ENCODE results near the gene ELF1. TPM values are rescaled to one million over a fixed set of nuclear protein-coding genes. Genes with fewer than 3 reads are reported as not detected.

Gene ELF1
- total RNA-seq, 4 donors from 2014 or later: 105 to 119 (median 110) TPM

DNA sequence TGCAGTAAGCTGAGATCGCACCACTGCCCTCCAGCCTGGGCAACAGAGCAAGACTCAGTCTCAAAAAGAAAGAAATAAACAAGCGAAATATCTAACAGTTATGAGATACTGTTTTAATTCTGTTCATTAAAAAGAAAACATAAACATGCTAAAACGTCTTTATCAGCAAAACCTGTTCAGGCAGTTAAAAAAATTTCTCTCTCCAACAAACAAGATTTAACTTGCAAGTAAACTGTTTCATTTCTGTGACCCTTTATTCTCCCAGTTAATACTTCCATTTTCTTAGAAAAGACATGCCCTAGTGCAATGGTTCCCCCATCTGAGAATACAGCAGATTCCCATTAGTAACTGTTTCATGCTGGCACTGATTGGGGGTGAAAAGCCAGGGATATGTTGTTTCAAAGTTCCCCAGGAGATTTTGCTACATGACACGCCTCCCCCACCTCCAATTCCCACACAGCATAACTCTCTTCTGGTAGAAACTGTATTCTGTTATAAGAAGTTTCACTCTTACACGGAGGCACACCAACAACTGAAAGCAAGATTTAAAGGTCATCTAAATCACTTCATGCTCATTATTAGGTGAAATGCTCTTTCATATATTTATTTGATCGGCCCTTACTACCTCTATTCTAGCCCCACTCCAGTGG, 24.4 kb downstream of the ELF1 start:
- DNase-seq: peak in 1 of 2 donors; percentile 45
- 44 to 49% methylated on average over 6 of the region's 6 CpGs for WGBS, 2 donors
- H3K36me3 ChIP-seq: no peaks in the 10 kb centered on the region
- H3K9me3 ChIP-seq: no peaks in the 10 kb centered on the region
- H3K27me3 ChIP-seq: no peaks in the 10 kb centered on the region
- intact Hi-C loops (cut with DNase I): loop anchor here (10.0 kb wide), 1 partner anchor 60 kb away; no protein-coding TSS in a partner anchor
- peaks cover 45 to 64% of the 10 kb centered on the region in 2 donors for H3K4me1 ChIP-seq
- no peak overlapping the region for H3K4me3 ChIP-seq (replicated peaks in 1 of 3)
- TF ChIP-seq POLR2A (IDR thresholded peaks at IDR 0.05): no peak
- TF ChIP-seq, protein P1, sequence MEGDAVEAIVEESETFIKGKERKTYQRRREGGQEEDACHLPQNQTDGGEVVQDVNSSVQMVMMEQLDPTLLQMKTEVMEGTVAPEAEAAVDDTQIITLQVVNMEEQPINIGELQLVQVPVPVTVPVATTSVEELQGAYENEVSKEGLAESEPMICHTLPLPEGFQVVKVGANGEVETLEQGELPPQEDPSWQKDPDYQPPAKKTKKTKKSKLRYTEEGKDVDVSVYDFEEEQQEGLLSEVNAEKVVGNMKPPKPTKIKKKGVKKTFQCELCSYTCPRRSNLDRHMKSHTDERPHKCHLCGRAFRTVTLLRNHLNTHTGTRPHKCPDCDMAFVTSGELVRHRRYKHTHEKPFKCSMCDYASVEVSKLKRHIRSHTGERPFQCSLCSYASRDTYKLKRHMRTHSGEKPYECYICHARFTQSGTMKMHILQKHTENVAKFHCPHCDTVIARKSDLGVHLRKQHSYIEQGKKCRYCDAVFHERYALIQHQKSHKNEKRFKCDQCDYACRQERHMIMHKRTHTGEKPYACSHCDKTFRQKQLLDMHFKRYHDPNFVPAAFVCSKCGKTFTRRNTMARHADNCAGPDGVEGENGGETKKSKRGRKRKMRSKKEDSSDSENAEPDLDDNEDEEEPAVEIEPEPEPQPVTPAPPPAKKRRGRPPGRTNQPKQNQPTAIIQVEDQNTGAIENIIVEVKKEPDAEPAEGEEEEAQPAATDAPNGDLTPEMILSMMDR (IDR thresholded peaks at IDR 0.05): no peak
- peak overlapping the region; percentile 92 to 97 (median 93) for H3K27ac ChIP-seq

- H3K9me3 ChIP-seq: no peaks in the 10 kb centered on the region
- H3K27ac ChIP-seq: peak overlapping the region; percentile 92 to 97 (median 93)
- H3K4me3 ChIP-seq (replicated peaks in 1 of 3): no peak overlapping the region
- H3K4me1 ChIP-seq: peaks cover 49 to 60% of the 10 kb centered on the region in 2 donors
- no peaks in the 10 kb centered on the region for H3K36me3 ChIP-seq
- DNase-seq: peak; percentile 42 to 45
- no peaks in the 10 kb centered on the region for H3K27me3 ChIP-seq
- intact Hi-C loops (cut with DNase I): loop anchor here (10.0 kb wide), 1 partner anchor 61 kb away; no protein-coding TSS in a partner anchor
- TF ChIP-seq POLR2A (IDR thresholded peaks at IDR 0.05): peak in 1 of 2 donors; percentile 67
- TF ChIP-seq, protein P1 (IDR thresholded peaks at IDR 0.05): peak in 5 of 6 experiments; percentile 21 to 62 (median 32)
Measured at GRCh38 chr13:40993987-40994386, 25.1 kb downstream of the ELF1 start.

DNA sequence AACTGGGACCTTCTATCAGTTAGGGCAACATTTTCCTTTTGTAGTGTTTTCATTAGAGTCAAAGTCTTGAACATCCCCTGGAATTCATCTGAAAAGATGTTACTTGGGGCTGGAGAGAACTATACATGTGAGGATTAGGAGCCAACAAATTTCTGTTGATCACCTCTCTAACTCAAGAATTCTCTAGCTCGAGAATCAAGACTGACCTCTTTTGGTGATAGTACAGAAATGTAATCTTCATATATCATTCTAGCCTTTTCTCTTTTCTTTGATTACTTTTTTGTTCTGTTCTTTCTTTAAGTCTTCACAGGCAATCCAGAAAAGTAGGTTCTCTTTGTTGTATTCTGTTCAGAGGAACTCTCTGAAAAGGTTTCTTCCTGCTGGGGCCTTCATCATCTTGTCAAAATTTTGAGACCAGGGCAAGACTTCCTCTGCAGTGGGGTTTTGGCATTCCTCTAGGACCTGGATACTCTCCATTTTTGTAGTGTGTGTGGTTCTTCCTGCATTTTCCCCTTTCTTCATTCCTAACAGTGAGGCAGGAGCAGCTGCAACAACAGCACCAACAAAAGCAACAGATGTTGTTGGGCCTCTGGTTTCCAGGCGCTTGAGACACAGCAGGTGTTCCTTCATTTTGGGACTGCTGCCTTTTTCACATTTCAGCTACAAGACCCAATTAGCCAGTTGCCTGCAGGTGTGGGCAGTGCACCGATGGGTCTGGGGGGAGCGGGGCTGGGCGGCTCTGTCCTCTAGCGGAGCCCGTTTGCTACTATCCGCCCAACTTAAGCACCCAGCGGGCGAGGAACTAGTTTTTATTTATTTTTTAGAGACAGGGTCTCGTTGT, 26.2 kb downstream of the ELF1 start:
- H3K9me3 ChIP-seq: no peaks in the 10 kb centered on the region
- DNase-seq: no peak
- 72% methylated on average over 11 of the region's 11 CpGs for WGBS, 2 donors
- H3K4me3 ChIP-seq (replicated peaks in 1 of 3): no peak overlapping the region
- peaks cover 51 to 64% of the 10 kb centered on the region in 2 donors for H3K4me1 ChIP-seq
- H3K36me3 ChIP-seq: no peaks in the 10 kb centered on the region
- H3K27me3 ChIP-seq: no peaks in the 10 kb centered on the region
- TF ChIP-seq POLR2A (IDR thresholded peaks at IDR 0.05): no peak
- TF ChIP-seq, protein P1 (IDR thresholded peaks at IDR 0.05): peak in 3 of 6 experiments; percentile 37 to 42 (median 40)
- intact Hi-C loops (cut with DNase I): loop anchor here (10.0 kb wide), 1 partner anchor 62 kb away; no protein-coding TSS in a partner anchor
- peak overlapping the region; percentile 92 to 97 (median 93) for H3K27ac ChIP-seq

DNA sequence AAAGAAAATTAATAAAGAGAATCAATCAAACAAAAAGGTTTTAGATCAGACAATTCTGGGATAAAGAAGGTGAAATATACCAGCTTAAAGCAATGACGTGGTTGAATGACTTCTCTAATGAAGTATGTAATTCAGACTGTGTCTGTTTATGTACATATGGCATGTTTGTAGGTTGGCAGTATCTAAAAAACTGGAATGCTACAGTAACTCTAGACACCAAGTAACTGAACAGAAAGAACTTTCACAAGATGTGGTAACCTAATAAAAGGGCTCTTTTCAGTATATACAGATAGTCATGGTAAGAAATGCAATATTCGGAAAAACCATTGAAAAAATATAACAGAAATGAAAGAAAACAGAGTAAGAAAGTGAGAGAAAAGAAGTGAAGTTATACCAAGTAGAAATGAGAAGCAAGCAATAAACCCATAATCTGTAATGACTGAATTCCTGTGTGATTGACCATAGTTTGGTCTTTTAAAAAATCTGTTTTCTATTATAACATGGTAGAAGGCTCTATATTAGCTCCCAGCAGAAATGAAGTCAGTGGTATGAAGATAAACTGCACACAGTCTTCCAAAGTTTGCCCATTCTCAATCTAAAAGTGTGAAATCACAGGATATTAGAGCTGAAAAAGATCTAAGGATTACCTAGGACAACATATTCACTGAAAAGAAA, 31.4 kb downstream of the ELF1 start:
- WGBS, 2 donors: 85 to 87% methylated on average over 2 of the region's 2 CpGs
- H3K4me3 ChIP-seq (replicated peaks in 1 of 3): no peak overlapping the region
- no peaks in the 10 kb centered on the region for H3K27me3 ChIP-seq
- no peak for DNase-seq
- peaks cover 51 to 73% of the 10 kb centered on the region in 2 donors for H3K4me1 ChIP-seq
- H3K27ac ChIP-seq: peak overlapping the region in 2 of 3 donors; percentile 38 to 86
- TF ChIP-seq, protein P1 (IDR thresholded peaks at IDR 0.05): no peak
- no peak for TF ChIP-seq POLR2A (IDR thresholded peaks at IDR 0.05)
- intact Hi-C loops (cut with DNase I): no loop called here
- no peaks in the 10 kb centered on the region for H3K9me3 ChIP-seq
- H3K36me3 ChIP-seq: no peaks in the 10 kb centered on the region
